Stimulated activated CD8-positive, alpha-beta memory T cell treated with anti-CD3 and anti-CD28 coated beads, Interleukin-12 subunit alpha, Interleukin-12 subunit beta, amount 100 ng/mL, for 4 hours (primary cell): Measurements from ENCODE around the gene RNF123.
"Not testable (repeated sequence)": the region's sequence is repeated elsewhere in the genome, so short reads cannot be mapped to it uniquely, and the experiment has no call there.

ENCODE experiments used
- DNase-seq: peaks from one replicate; pipeline ENCODE4 v3.0.0-alpha.2; 2020; ENCODE audit warnings: low read depth

The RNF123 gene

GRCh38 chr3:49681232-49681522 lies 8.2 kb upstream of the RNF123 start:
- DNase-seq = no peak

- no peak for DNase-seq
Observed at GRCh38 chr3:49681543-49681942, 7.8 kb upstream of the RNF123 start.

GRCh38 chr3:49683162-49683561 lies 6.2 kb upstream of the RNF123 start:
- DNase-seq = no peak

GRCh38 chr3:49684453-49684852 lies 4.9 kb upstream of the RNF123 start:
- DNase-seq = not testable (repeated sequence)

- DNase-seq = not testable (repeated sequence)
Observed at GRCh38 chr3:49685103-49685502, 4.3 kb upstream of the RNF123 start.

- DNase-seq = not testable (repeated sequence)
Observed at GRCh38 chr3:49685846-49686245, 3.5 kb upstream of the RNF123 start.

GRCh38 chr3:49686346-49686745 lies 3.0 kb upstream of the RNF123 start:
- not testable (repeated sequence) for DNase-seq

GRCh38 chr3:49686769-49687423 lies 2.5 kb upstream of the RNF123 start:
- DNase-seq = not testable (repeated sequence)

GRCh38 chr3:49687424-49687795 lies 1.9 kb upstream of the RNF123 start:
- not testable (repeated sequence) for DNase-seq

- not testable (repeated sequence) for DNase-seq
Observed at GRCh38 chr3:49688338-49689045, 865 bp upstream of the RNF123 start.

GRCh38 chr3:49689908-49690624 lies 709 bp downstream of the RNF123 start:
- not testable (repeated sequence) for DNase-seq

GRCh38 chr3:49690856-49691255 lies 1.5 kb downstream of the RNF123 start:
- not testable (repeated sequence) for DNase-seq

- DNase-seq = not testable (repeated sequence)
Observed at GRCh38 chr3:49691481-49691880, 2.1 kb downstream of the RNF123 start.

- not testable (repeated sequence) for DNase-seq
Observed at GRCh38 chr3:49694409-49695070, 5.2 kb downstream of the RNF123 start.

- not testable (repeated sequence) for DNase-seq
Observed at GRCh38 chr3:49695350-49696015, 6.1 kb downstream of the RNF123 start.

GRCh38 chr3:49699281-49699979 lies 10.1 kb downstream of the RNF123 start:
- DNase-seq = no peak

- DNase-seq = no peak
Observed at GRCh38 chr3:49700014-49700413, 10.7 kb downstream of the RNF123 start.

GRCh38 chr3:49700453-49701128 lies 11.2 kb downstream of the RNF123 start:
- no peak for DNase-seq

GRCh38 chr3:49701388-49702077 lies 12.2 kb downstream of the RNF123 start:
- DNase-seq = no peak

- DNase-seq = no peak
Observed at GRCh38 chr3:49702672-49703071, 13.3 kb downstream of the RNF123 start.
